Measurements from ENCODE around the gene ZNF778.
"Not testable (repeated sequence)": the region's sequence is repeated elsewhere in the genome, so short reads cannot be mapped to it uniquely, and the experiment has no call there.

Gene ZNF778

DNA sequence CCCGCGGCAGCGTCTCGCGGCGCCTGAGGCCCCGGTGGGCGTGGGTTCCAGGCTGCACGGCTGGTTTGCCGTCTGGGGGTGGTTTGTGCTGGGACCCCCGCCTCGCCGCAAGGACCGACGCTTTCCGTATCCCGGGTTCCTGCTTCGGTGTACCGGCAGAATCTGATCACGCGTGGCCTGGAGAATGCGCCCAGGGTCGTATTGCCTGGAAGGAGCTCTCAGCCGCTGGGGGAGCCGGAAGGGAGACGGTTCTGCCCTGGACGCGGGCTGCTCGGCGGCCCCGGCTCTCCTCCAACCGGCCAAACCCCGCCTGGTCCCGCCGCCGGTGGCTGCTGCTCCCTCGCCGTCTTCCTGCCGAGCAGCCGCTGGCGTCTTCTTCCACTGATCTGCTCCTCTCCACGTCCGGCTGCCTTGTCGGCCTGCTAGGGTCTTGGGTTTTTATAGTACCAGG is 39.8 kb downstream of the ZNF778 start:
- DNase-seq (ENCODE audit: low read depth in 2 of 2) = no peak

DNA sequence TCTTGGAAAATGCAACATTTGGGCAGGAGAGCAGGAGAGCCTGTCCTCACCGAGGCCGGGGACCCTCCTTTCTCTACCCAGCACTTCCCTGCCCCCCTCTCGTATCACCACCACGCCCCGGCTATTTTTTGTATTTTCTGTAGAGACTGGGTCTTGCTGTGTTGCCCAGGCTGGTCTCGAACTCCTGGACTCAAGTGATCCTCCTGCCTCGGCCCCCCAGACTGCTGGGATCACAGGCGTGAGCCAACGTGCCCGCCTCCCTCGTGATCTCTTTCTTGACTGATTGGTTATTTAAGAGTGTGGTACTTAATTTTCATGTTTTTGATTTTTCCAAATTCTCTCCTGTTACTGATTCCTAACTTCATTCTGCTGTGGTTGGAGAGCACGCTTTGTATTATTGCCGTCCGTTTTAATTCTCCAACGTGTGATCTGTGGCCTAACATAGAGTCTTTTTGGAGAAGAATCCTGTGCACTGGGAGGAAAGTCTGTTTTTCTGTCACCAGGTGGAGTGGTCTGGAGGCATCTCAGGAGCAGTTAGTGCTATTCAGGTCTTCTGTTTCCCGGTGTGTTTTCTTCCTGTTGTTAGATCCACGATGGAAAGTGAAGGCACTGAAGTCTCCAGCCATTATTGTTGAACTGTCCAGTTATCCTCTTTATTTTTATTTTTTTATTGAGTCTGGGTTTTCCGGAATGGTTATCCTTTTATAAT is 40.4 kb downstream of the ZNF778 start:
- no peak for DNase-seq (ENCODE audit: low read depth in 2 of 2)

DNA sequence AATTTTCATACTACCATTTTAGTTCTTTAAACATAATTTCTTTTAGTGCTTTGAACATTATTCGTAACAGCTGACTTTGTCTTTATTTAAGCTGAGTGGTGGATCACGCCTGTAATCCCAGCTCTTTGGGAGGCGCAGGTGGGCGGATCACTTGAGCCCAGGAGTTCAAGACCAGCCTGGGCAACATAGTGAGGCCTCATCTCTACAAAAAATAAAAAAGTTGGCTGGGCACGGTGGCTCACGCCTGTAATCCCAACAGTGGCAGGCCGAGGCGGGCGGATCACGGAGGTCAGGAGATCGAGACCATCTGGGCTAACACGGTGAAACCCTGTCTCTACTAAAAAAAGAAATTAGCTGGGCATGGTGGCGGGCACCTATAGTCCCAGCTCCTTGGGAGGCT is 42.4 kb downstream of the ZNF778 start:
- not testable (repeated sequence) for DNase-seq (ENCODE audit: low read depth in 2 of 2)

DNA sequence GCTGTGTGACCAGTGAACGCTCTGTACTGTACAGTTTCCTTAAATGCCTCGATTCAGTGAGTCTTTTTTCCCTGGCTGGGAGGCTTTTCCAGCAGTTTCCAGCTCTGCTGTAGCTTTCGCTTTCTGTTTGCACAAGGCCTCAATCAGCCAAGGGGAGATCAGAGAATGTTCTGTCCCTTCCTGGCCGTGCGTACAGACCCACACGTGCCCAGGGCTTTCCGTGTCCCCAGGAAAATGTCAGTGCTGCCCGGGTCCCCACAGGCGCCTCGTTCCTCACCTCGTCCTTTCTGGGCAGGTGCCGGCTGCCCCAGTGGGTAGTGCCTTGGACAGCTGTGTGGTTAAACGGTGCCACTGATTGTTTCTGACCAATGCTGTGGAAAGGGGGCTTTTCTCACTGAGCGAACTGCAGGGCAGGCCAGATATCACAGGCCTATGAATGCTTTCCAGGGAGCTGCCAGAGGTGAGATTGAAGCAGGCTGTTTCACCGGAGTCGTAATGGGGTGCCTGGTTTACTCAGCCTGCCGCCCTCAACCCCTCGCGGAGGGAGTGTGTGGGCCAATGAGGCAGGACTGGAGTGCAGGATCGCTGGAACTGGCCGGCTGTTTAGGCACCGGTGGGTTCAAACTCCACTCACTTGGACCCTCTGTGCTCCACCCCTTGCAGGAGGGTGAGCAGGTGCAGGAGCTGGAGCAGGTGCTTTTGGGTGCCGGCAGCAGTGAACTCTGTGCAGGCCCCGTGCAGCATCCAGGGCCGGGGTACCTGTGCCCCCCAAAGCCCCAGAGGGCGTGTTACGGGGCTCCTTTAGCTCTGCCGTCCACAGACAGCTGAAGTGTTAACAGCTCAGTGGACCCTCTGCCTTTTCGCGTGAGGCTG is 44.4 kb downstream of the ZNF778 start:
- DNase-seq (ENCODE audit: low read depth in 2 of 2) = no peak

DNA sequence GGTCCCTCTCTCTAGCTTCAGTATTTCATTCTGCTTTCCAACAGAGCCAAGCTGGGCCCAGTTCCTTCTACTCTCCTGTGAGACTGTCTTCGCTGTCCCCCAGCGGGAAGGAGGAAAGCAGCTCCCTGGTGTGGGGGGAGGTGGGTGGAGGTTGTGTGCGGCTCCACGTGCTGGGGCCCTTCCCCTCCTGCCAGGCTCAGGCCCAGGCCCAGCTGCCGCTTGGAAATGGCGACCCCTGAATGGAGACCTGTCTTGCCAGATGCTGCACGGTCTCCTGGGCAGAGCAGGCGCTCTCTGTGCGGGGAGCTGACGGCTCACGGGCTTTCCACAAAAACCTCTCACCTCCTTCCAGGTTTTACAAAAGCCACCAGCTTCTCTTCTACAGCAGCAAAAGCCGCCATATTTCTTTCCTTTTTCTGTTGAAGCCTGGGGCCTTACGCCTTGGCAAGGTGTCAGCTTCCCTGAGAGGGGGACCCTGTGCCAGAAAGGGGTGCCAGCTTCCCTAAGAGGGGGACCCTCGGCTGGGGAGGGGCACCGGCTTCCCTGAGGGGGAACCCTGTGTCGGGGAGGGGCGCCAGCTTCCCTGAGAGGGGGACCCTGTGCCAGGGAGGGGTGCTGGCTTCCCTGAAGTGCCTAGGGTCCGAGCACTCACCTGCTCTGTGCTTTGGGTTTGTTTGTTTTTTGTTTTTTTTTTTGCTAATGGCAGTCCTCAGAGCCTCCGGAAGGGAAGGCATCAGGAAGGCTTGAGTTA is 47.5 kb downstream of the ZNF778 start:
- DNase-seq (ENCODE audit: low read depth in 2 of 2) = no peak

DNA sequence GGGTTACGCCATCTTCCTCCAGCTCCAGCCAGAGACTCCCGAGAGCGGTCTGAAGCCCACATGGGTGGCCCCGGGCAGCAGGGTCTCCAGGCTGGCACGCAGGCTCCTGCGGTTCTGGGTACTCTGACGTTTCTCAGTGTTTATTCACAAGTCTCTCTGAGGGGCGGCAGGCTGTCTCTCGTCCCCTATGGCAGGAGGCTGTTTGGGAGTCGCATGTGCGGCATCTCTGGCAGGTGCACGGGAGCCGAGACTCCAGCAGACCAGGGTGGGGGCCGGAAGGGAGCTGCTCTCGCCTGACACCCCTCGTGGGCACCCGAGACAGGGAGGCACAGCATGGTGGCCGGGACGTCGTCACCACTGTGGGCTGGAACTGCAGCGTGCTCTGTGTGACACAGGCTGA is 48.1 kb downstream of the ZNF778 start:
- DNase-seq (ENCODE audit: low read depth in 2 of 2) = no peak

DNA sequence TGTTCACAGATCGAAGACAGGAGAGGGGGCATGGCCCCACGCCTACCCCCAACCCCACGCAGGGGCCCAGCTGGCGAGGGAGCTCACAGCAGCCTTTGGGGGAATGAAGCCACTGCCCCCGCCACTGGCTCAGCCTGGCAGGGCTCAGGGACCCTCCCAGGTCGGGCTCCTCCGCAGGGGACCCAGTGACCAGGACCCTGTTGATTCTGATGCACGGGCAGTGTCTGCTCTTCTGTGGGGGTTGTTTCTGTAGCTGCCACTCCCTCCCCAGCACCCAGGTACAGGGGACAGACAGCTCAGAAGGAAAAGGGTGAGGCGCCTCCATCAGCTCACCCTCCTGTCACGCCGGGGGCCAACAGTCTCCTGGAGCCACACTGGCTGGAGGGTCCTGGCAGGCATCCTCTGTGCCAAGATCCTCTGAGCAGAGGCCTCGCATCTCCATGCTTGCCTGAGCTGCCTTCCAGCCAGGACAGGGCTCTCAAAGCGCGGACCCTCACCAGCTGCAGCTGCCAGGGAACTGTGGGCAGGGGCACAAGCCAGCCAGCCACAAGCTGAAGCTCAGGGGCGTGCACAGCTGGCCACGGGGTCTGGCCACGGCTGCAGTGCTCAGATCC is 49.1 kb downstream of the ZNF778 start:
- no peak for DNase-seq (ENCODE audit: low read depth in 2 of 2)

DNA sequence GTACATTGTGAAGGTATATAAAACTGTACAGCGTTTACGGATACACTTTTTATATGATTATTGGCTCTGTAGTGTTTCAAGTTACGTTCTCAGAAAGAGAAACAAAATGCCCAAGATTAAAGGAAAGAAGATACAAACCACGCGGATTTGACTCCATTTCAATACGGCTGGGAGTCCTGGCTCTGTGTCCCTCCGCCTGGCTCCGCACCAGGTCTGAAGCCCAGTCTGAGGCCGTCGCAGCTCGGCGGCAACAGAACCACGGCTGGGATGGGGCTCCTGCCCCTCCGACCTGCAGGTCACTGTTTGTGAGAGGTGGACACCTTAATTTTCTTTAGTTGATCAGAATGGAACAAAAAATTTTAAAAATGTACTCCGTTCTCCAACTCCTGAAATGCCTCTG is 50.2 kb downstream of the ZNF778 start:
- DNase-seq (ENCODE audit: low read depth in 2 of 2) = not testable (repeated sequence)

DNA sequence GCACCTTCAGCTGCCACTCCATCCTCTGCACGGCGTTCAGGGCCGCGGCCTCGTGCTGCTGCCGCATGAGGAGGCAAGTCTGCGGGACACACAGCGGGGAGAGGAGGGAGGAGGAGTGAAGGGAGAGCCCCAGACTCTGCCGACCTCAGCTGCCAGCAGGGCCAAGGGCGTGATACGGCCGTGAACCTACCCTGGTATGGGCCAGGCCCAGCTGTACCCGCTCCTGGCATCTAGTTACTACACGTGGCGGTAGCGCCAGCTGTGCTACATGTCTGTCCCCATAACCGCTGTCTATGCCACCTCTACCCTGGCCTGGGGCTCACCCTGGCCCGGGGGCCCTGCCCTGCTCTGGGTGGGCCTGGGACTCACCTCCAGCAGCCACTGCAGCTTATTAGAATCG is 51.1 kb downstream of the ZNF778 start:
- DNase-seq (ENCODE audit: low read depth in 2 of 2) = no peak

DNA sequence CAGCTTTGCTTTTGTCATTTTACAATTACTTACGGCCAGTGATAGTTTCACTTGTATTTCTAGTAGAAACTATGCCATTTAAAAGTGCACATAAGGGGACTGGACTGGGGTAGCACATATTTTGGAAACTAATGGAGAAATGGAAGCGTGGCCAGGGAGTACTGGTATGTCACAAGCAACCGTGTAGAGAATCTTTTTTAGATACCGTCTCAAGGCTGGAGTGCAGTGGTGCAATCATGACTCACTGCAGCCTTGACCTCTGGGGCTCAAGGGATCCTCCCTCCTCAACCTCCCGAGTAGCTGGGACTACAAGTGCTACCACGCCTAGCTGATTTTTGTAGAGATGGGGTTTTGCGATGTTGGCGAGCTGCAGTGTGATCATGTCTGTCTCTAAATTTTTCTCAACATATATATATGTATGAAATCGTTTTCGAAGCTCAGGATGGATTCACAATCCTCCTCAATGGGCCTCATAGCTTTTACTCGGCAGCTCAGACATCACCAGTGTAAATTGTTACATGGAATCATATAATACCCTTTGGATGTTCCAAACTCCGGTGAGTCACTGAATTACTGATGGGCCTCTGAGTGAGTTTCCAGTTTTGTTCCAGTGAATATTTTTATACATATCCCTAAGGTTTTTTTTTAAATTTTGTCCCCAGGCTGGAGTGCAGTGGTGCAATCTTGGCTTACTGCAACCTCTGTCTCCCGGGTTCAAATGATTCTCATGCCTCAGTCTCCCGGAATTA is 51.7 kb downstream of the ZNF778 start:
- no peak for DNase-seq (ENCODE audit: low read depth in 2 of 2)

DNA sequence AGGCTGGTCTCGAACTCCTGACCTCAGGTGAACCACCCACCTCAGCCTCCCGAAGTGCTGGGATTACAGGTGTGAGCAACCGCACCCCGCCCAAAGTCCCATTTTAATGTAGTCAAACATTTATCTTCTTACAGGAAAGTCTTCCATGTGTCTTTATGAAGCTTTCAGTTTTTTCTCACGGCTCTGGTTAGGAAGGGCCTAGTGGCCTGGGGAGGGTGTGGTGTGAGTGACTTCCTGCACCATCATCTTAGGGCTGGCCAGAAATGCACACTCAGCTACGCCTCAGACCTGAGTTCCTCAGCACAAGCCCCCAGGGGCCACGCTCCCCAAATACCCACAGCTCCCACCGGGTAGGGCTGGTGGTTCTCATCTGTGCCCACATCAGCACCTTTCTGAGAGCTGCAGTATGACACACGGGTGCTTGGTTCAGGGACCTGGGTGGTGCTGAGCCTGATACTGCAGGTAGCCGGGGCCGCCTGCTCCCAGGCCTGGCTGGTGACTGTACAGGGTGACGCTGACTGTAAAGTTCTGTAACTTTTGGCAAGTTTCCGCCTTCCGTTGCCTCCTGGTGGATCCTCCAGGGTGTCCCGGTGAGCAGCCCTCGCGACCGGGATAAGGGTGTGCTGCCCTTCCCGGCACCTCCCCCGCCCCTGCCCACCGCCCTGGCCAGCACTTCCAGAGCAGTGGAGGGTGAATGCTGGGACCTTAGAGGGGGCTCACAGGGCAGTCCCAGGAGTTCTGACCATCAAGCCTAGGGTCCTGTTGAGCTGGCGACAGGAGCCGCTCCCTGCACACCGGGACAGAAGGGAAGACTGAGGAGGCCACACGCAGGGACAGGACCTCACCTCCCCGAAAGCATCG is 52.5 kb downstream of the ZNF778 start:
- no peak for DNase-seq (ENCODE audit: low read depth in 2 of 2)

DNA sequence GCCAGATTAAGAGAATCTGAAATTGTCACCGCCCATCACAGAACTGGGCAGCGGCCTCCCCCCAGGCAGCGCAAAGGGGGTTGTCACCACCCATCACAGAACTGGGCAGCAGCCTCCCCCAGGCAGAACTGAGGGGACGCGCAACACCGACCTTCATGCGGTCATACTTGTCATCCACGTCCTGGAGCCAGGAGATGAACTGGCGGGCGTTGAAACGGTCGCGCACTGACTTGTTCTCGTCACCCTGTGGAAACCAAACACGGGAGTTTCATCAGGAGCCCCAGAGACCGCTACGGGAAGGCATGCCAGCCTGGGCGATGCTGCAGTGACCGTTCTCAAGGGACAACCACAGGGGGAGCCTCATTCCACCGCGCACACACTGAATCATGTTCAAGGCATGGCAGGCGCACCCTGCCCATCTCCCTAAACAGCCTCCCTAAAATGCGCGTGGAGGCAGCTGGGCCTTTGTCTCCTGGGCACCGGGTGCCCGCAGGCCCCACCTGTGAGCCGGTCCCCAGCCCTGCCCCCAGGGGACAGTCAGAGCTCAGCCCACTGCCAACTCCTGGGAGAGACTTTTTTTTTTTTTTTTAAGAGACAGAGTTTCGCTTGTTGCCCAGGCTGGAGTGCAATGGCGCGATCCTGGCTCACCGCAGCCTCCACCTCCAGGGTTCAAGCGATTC is 53.3 kb downstream of the ZNF778 start:
- DNase-seq (ENCODE audit: low read depth in 2 of 2) = no peak

DNA sequence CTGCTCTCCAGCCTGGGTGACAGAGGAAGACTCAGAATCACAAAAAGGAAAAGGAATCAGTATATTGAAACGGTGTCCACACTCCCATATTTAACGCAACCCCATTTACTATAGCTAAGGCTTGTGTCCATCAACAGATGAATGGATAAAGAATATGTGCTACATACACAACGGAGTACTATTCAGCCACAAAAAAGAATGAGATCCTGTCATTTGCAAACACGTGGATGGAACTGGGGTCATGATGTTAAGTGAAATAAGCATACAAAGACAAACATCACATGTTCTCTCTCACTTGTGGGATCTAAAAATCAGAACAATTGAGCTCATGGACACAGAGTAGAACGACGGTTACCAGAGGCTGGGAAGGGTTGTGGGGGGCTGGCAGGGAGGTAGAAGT is 55.1 kb downstream of the ZNF778 start:
- DNase-seq (ENCODE audit: low read depth in 2 of 2) = no peak

DNA sequence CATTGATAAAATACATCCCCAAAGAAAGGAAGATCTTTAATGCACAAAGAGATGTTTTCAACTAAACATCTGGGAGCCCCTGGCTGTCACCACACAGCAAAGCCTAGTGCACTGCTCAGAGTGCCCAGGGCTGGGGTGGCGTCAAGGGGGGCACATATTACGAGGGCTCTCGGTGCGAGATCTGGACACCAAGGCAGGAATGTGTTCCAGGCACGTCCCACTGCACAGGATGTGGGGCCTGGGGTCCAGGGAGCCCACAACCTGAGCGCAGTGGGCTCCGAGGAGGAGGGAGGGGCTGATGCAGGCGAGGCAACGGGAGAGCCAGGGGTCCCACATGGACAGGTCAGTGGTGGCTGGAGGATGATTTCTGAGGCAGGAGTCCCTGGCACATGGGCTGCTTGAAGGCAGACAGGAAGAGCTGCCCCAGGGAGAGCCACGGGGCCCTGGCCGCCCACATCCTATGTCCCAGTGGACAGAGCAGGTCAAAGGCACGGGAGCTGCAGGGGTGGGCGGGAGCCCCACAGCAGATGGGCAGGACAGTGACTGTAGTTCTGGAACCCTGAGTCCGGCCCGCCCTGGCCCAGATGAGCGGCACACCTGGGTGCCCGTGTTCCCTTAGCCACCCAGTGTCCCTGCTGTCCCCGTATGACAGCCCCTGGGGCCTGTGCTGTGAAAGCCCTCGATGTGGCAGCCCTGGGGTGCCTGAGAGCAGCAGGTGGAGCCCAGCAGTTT is 56.4 kb downstream of the ZNF778 start:
- DNase-seq (ENCODE audit: low read depth in 2 of 2) = no peak

DNA sequence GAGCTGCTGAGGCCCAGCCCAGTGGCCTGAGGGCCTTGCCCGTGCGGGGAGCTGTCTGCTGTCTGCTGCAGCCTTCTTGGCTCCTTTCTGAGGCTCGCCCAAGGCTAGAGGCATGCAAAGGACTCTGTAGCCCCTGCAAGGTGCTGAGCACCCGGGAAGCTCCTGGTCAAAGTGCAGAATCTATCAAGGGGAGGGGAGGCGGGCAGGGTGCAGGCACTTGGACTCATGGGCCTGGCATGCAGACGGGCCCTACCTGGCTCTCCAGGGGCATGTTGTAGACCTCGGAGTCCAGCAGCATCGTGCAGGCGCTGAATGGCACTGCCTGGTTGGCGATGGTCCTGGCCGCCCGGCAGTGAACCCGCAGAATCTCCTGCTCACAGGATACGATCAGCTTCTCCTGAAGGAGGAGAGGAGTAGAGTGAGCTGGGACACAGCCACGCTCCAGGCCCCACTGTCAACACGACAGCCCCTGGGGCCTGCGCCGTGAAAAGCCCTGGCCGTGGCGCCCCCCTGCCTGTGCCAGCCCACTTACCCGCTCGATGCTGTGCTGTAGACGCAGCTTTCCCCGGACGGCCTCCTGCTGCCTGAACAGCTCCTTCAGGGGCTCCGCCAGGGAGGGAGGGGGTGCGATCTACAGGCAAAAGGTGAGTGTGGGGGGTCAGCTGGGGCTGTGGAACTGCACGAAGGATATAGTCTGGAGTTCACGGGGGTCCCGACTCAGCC is 57.2 kb downstream of the ZNF778 start:
- DNase-seq (ENCODE audit: low read depth in 2 of 2) = no peak

DNA sequence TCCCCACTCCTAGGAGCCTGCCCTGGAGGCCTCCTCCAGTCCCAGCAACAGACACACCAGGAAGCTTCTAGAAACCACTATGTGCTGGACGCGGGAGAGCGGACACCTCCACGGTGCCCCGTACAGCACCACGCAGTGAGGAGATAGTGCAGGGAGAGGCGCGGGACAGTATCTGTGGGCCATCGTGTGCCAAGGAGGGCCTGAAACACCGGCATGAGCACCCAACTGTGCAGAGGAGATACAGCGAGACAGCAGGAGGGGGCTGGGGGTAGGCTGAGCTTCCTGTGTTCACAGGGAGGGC is 57.7 kb downstream of the ZNF778 start:
- no peak for DNase-seq (ENCODE audit: low read depth in 2 of 2)

DNA sequence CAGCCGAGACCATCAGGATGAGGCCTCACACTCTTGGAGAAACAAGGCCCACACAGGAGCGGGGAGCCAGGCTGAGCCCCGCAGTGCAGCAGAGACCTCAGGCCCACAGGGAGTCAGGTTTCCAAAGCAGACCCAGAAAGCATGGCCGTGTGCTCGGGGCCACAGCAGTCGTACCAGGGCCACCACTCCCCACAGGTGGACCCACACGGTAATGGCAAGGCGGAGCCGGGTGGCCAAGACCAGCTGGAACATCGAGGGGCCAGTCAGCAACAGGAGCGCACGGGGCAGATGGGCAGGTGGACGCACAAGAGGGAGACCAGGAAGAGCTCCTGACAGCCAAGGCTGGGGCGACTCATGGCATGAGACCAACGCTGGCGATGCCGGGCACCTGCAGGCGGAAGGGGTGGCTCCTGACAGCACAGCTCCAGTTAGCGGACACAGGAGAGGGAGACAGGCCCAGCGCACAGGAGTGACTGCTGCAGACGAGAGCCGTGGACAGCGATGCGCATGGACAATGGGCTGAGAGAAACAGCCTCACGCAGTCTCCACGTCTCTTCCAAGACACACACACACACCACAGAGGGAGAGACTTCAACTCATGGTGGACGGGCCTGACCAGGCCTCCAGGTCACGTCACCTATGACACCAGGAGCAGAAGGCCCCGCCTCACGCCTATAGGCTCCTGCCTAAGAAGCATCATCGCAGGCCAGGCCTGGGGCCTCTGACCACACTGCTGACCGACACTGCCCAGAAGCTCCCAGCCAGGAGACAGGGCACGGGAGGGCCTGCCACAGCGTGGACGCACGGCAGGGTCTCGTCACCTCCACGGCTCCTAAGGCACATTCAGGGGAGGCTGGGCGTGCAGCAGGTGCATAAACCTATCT is 58.6 kb downstream of the ZNF778 start:
- DNase-seq (ENCODE audit: low read depth in 2 of 2) = no peak

DNA sequence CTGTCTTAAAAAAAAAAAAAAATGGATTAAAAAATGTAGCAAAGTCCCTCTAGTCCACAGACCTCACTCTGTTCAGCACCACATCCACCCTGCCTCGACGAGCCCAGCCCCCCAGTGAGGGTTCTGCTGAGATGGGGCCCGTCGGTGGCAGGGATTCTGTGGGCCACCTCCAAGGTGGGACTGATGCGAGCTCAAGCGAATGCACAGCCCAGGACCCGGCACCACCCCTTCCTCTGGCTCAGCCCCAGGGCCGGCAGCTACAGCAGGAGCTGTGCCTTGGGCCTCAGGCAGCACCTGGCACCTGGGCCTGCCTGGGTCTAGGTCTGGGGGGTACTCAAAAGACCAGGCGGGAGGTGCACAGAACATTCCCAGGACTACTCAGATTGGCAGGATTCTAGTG is 59.5 kb downstream of the ZNF778 start:
- DNase-seq (ENCODE audit: low read depth in 2 of 2) = no peak
